KMS-11 (cell line): ENCODE data around the gene A2M.

Source experiments
- H2AFZ ChIP-seq: fragments of 200-600 bp; sonication (generic); 2 replicates; pipeline ENCODE4 v1.6.1; 2016; ENCODE audit warnings: antibody characterized with exemption, mixed run types, low read depth
- H3K27ac ChIP-seq: fragments of 200-600 bp; sonication (generic); 2 replicates; pipeline ENCODE4 v1.6.1; 2016; ENCODE audit warnings: mild to moderate bottlenecking, mixed run types
- H3K27me3 ChIP-seq: fragments of 200-600 bp; sonication (generic); 2 replicates; pipeline ENCODE4 v1.6.1; 2017; ENCODE audit warnings: mild to moderate bottlenecking, low read depth, mixed run types, moderate library complexity; ENCODE audit not compliant: insufficient read depth
- H3K36me3 ChIP-seq: fragments of 200-600 bp; sonication (generic); 2 replicates; pipeline ENCODE4 v1.6.1; 2017; ENCODE audit warnings: mild to moderate bottlenecking, mixed run types; ENCODE audit not compliant: insufficient read depth
- H3K4me1 ChIP-seq: fragments of 200-600 bp; sonication (generic); 2 replicates; pipeline ENCODE4 v1.6.1; 2016; ENCODE audit warnings: mild to moderate bottlenecking, low read depth, mixed run types; ENCODE audit not compliant: poor library complexity, severe bottlenecking
- H3K4me2 ChIP-seq: fragments of 200-600 bp; sonication (generic); 2 replicates; pipeline ENCODE4 v1.7.0; 2016; ENCODE audit warnings: mild to moderate bottlenecking, mixed run types
- H3K4me3 ChIP-seq: fragments of 200-600 bp; sonication (generic); IDR thresholded peaks from 2 replicates; pipeline ENCODE4 v1.6.1; 2017; ENCODE audit warnings: low read depth, low read length, mixed read lengths; ENCODE audit not compliant: insufficient read depth
- H3K79me2 ChIP-seq: fragments of 200-600 bp; sonication (generic); 2 replicates; pipeline ENCODE4 v1.6.1; 2016; ENCODE audit warnings: low read depth, mixed run types; ENCODE audit not compliant: insufficient read depth
- H3K9ac ChIP-seq: fragments of 200-600 bp; sonication (generic); 2 replicates; pipeline ENCODE4 v1.6.1; 2016; ENCODE audit warnings: mild to moderate bottlenecking, mixed run types
- H4K20me1 ChIP-seq: fragments of 200-600 bp; sonication (generic); 2 replicates; pipeline ENCODE4 v1.6.1; 2016; ENCODE audit warnings: mild to moderate bottlenecking, mixed run types; ENCODE audit not compliant: insufficient read depth
- TF ChIP-seq, protein P1 (sequence below): fragments of 200-600 bp; sonication (generic); conservative IDR thresholded peaks from 2 replicates; pipeline ENCODE4 v1.6.1; 2017; ENCODE audit warnings: low read depth, mild to moderate bottlenecking, antibody characterized with exemption, low read length, moderate library complexity, mixed read lengths

A2M gene

DNA sequence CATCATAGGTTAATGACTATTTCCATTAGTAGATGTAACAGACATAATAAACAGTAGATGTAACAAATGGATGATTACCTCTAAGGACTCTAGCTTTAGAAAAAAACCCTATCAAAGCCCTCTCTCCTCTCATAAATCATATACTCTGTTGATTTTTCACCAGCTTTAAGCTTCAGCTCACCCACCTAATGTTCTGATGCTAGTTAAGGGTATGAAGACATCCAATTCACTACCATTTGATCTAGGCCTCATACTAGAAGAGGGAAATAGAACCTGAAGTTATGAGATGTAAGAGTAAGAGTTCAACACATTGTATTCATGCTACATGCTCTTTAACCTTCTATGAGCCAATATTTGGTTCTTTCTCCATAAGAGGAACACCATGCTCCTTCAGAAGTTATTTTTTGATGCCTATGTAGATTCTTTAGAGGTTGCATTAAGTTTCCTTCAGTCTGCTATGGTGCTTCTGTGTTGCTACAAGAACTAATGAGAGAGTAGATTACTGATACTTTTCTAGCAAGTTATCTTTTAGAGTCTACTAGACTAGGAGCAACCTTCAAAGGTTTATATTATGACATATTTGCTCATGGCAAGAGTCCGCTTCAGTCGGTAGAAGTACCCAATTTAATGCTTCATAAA lies 16.0 kb downstream of the A2M start:
- Histone ChIP-seq H3K27me3 (no peaks in the 10 kb centered on the region), H3K9ac (no peak overlapping the region), H3K4me3 (no peak overlapping the region), H4K20me1 (no peaks in the 10 kb centered on the region), H3K4me2 (no peak overlapping the region), H3K36me3 (no peaks in the 10 kb centered on the region), H2AFZ (no peak overlapping the region), H3K4me1 (no peaks in the 10 kb centered on the region), H3K79me2 (no peaks in the 10 kb centered on the region), H3K27ac (no peak overlapping the region)
- TF ChIP-seq, protein P1, sequence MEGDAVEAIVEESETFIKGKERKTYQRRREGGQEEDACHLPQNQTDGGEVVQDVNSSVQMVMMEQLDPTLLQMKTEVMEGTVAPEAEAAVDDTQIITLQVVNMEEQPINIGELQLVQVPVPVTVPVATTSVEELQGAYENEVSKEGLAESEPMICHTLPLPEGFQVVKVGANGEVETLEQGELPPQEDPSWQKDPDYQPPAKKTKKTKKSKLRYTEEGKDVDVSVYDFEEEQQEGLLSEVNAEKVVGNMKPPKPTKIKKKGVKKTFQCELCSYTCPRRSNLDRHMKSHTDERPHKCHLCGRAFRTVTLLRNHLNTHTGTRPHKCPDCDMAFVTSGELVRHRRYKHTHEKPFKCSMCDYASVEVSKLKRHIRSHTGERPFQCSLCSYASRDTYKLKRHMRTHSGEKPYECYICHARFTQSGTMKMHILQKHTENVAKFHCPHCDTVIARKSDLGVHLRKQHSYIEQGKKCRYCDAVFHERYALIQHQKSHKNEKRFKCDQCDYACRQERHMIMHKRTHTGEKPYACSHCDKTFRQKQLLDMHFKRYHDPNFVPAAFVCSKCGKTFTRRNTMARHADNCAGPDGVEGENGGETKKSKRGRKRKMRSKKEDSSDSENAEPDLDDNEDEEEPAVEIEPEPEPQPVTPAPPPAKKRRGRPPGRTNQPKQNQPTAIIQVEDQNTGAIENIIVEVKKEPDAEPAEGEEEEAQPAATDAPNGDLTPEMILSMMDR = no peak

DNA sequence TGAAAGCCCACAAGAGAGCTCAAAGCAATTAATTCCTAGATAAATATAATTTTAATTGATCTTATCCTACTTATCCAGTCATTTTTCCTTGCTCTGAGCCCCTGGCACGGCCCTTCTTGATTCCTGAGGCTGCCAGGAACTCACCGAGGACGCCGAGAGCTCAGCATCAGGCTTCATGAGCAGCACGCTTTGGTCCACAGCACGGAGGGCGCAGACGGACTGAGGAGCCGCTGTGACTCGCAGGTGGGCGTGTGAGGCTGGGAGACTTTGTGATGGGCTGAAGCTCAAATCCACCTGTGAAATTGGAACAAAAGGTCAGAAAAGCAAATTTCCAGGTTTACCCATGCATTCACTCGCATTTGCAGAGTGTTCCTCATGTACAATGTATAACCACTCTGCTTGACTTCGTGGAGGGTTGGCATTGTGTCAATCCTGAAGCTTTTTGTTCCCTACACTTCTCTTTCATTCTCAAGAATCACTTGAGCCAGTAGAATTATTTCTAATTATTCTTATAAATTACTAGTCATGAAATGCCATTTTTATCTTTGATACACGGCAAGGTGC lies 17.2 kb downstream of the A2M start:
- no peaks in the 10 kb centered on the region for H3K79me2 ChIP-seq
- no peak overlapping the region for H3K4me2 ChIP-seq
- TF ChIP-seq, protein P1 = no peak

DNA sequence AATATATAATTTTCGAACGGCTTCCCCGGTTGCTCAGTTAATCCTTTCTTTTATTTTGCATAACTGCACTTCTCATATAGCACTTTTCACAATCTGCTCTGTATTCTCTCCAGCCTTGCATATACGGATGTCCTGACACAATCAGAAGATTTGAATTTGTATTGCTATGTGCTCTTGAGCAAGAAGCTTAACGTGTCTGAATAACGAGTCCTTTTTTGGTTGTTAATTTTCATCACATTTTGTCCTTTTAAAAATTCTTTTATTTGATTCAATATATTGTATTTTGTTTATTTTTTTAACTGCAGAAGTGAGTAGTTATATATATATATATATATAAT lies 17.6 kb downstream of the A2M start:
- no peaks in the 10 kb centered on the region for H3K27me3 ChIP-seq
- H4K20me1 ChIP-seq = no peaks in the 10 kb centered on the region
- H2AFZ ChIP-seq = no peak overlapping the region
- TF ChIP-seq, protein P1 = no peak
- H3K9ac ChIP-seq = no peak overlapping the region
- H3K4me3 ChIP-seq = no peak overlapping the region
- H3K4me1 ChIP-seq = no peaks in the 10 kb centered on the region
- H3K36me3 ChIP-seq = no peaks in the 10 kb centered on the region
- no peak overlapping the region for H3K27ac ChIP-seq
- no peaks in the 10 kb centered on the region for H3K79me2 ChIP-seq
- no peak overlapping the region for H3K4me2 ChIP-seq

More for the DNA sequence above, 17.2 kb downstream of the A2M start:
- H4K20me1 ChIP-seq = no peaks in the 10 kb centered on the region
- H3K4me3 ChIP-seq = no peak overlapping the region
- H3K27ac ChIP-seq = no peak overlapping the region
- no peaks in the 10 kb centered on the region for H3K27me3 ChIP-seq
- H3K9ac ChIP-seq = no peak overlapping the region
- H3K36me3 ChIP-seq = no peaks in the 10 kb centered on the region
- no peaks in the 10 kb centered on the region for H3K4me1 ChIP-seq
- H2AFZ ChIP-seq = no peak overlapping the region

DNA sequence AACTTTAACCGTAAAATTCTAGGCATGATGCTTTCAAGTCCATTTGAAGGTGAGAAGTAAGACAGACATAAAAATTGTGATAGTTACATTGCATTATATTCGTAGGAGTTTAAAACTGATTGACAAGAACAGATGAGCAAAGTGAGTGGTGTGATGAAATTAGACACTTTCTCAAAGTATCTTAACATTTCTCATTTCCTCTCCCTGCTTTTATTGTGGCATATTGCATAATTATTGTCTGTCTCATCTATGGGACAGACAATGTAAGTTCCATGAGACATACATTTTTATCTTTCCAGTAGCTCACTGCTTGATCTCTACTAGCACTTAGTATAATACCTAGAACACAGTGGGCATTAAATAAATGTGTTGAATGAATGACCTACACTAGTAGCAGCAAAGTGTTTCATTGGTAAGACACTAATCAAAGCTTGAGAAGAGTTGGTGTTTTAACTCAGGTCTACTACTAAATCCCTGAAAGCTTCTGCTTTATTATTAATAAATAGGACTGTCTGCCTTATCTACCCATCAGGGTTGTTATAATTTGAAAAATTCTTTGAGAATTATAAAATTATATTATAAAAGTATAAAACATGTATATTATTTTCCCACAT lies 19.0 kb downstream of the A2M start:
- H4K20me1 ChIP-seq = no peaks in the 10 kb centered on the region
- H3K4me2 ChIP-seq = no peak overlapping the region
- H3K4me1 ChIP-seq = no peaks in the 10 kb centered on the region
- no peaks in the 10 kb centered on the region for H3K79me2 ChIP-seq
- no peak overlapping the region for H3K27ac ChIP-seq
- no peak overlapping the region for H3K4me3 ChIP-seq
- TF ChIP-seq, protein P1 = no peak
- no peak overlapping the region for H3K9ac ChIP-seq
- no peak overlapping the region for H2AFZ ChIP-seq
- no peaks in the 10 kb centered on the region for H3K36me3 ChIP-seq
- H3K27me3 ChIP-seq = no peaks in the 10 kb centered on the region
